PFSK-1 (cell line): ENCODE data around the gene NRARP.

Experiments
- FOXP2 ChIP-seq: optimal IDR thresholded peaks from 2 replicates; pipeline ENCODE3; 2011; ENCODE audit warnings: borderline replicate concordance, control low read depth, inconsistent platforms; ENCODE audit not compliant: insufficient read depth; ENCODE audit errors: extremely low read length, extremely low read depth
- POLR2AphosphoS5 ChIP-seq: IDR thresholded peaks from 2 replicates; pipeline ENCODE4 v1.6.1; 2012; ENCODE audit warnings: low read depth, mild to moderate bottlenecking, control low read depth, low read length, moderate library complexity
- REST ChIP-seq, 2 experiments: IDR thresholded peaks; 2 replicates each; pipeline versions ENCODE4 v1.6.1 to v1.8.0; 2011 to 2012; ENCODE audit warnings: low read depth in 2 of 2, low read length in 2 of 2, control low read depth in 1 of 2, inconsistent platforms in 1 of 2, mild to moderate bottlenecking in 1 of 2, moderate library complexity in 1 of 2; ENCODE audit not compliant: insufficient read depth in 1 of 2
- SIN3A ChIP-seq: IDR thresholded peaks from 2 replicates; pipeline ENCODE4 v1.6.1; 2012; ENCODE audit warnings: mild to moderate bottlenecking, low read length, moderate library complexity, borderline replicate concordance; ENCODE audit not compliant: insufficient read depth
- TAF1 ChIP-seq: IDR thresholded peaks from 2 replicates; pipeline ENCODE4 v1.6.1; 2012; ENCODE audit warnings: low read length, control low read depth, borderline replicate concordance; ENCODE audit not compliant: insufficient read depth

GRCh38 chr9:137265496-137266161 lies 36.4 kb downstream of the NRARP start:
- no peak for TF ChIP-seq REST (IDR thresholded peaks at IDR 0.05; ENCODE audit: insufficient read depth in 1 of 2, low read depth in 2 of 2, low read length in 2 of 2)
- no peak for TF ChIP-seq TAF1
- TF ChIP-seq POLR2AphosphoS5 = no peak
- no peak for TF ChIP-seq SIN3A
- no peak for TF ChIP-seq FOXP2
